NCI-H1105 treated with DMSO at 0.1 percent for 48 hours (cell line): ENCODE data around the gene CUX1.

Source experiments
- DNase-seq: peaks from one replicate; lab custom pipeline; 2025; lab: John Stamatoyannopoulos, UW

Gene CUX1

DNA sequence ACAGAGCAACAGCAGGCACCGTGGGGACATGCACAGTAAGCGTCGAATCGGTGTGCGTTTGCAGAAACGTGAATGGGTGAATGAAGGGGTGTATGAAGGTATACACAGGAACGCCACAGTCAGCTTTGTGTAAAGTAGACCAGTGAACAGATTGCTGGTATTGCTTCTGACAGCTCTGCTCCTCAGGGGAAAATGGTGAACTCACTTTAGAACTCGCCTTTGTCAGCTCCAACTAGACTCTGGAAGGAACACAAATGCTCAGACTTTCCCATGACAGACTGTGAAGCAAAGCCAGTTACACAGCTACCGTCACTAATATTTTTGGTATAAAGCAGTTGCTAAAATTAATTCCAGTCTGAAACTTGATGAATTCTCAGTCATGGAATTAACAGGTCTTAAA, 78.9 kb downstream of the CUX1 start:
- DNase-seq = no peak

DNA sequence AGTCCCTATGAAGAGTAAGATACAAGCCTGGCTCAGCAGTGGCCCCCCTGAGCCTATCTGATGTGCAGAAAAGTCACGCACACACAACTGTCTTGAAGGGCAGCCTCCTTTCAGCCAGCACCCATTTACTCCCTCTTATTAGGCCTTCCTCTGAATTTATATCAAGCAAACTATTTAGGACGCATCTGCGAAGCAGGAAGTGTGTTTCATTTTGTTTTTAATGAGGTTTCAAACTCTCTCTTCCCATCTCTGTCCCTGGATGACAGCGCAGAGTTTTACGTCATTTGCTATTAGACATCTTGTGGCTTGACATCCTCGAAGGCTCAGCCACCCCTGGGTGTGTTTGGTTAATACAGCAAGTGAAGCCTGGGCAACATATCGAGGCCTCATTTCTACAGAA, 79.5 kb downstream of the CUX1 start:
- DNase-seq = no peak

DNA sequence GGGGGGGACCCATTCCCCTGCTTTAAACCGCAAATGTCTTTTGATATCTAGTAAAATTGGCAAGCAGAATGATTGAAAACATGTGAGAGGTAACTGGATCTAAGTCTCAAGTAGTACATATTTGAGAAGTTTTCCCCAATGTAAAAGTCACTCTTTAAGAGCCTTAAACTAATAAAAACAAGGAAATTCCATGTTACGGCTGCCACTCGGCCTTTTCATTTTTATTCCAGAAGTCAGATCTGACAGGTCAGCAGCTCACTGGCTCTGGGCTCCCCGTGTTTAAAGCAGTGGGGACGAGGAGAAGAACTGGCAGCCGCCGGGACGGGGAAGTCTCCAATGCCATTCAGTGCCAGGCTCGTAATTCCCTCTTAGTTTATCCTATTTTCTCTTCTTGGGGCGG, 80.7 kb downstream of the CUX1 start:
- no peak for DNase-seq

DNA sequence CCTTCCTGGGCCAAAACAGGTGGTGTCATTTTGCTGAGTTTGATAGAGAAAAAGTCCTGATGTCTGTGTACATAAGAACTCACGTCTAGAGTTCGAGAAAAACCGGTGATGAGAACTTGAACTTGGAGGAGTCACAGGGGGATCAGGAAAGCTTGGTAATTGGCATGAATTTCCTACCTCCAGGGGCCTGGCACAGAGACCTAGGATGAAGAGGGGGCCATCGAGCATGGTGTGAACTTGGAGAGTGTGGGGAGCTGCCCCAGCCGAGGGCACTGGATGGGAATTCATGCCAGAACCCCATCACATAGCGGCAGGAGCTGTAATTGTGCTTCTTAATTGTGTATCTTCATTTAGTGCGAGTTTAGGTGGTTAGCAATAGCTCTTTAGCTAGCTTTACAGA, 82.2 kb downstream of the CUX1 start:
- DNase-seq = no peak

DNA sequence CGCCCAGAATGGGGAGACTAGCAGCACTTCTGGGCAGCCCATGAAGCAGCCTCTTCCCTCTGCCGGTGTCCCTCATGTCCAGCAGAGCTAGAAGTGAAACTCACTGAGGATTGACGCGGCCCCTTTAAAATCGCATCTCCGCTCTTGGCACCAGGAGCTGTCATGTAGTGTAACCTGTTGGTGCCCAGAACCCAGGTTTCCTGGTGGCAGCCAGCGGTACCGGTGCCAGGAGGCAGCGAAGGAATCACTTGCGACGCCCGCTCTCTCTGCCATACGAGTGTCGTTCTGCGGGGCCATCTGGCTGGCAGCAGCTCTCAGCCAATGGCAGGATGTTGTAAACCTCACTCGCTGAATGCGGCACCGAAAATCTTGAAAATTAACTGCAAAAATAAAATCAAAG, 82.7 kb downstream of the CUX1 start:
- no peak for DNase-seq

DNA sequence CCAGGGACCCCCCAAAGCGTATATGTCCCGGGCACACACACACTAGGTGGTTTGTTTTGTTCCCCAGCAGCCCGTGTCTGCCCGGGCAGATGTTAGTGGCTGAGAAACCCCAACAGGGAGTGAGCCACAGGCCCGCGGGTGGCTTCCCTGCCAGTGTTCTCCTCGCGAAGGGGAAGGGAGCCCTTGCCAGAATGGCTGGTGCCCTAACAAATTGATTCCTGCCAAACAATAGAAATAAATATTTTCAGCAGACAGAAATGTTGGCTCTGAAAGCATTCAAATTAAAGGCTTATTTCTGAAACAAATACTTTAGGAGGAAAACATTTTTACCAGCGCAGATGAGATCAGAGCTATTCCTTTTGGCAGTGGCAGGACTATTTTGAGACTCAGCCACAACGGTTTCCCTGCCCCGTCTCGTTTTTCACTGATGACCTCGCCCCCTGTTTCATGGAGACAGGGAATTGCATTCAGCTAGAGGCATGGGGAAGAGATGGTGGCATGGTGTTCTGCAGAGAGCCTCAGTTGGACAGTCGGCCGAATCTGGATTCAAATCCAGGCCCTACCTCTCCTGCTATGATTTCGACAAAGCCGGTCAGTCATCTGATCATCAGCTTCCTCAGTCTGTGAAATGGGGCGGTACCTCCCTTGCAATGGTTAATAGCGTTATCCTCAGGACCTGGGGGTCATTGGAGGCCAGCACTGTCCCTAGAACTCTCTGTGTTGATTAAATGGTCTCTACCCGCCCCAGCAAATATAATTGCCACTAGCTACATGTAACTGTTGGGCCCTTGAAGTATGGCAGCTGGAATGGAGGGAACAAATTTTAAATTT, 84.5 kb downstream of the CUX1 start:
- no peak for DNase-seq

DNA sequence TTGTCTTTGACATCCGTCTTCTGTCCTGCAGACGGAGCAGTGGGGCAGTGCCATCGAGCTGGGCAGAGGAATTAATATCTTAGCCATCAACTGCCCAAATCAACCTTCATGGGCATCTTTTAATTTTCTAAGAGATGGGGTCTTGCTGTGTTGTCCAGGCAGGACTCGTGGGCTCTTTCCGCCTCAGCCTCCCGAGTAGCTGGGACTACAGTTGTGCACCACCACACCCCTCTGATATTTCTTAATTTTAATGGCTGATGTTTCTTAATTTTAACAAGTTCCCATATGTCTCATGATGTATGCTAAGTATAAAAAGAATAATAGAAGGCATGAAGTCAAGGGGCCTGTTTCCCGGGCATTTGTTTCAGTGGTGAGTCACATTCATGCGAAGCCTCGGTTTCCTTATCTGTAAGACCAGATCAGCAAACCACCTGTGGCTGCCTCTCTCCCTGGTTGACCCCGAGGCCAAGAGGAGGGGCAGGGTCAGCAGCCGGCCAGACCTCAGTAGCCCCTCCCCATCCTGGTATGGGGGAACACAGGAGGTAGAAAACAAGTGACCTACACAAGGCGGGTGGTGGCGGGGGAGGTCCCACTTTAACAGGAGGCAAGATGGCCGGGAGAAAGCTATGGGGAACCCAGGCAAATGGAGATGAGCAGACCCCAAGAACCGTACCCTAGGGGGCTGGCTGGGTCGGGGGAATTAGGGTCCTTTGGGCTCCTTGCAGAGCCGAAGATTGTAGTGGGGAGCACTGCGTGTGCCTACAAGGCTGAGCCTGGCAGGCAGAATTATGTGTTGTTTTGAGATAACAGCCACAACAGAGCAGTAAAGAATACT, 85.5 kb downstream of the CUX1 start:
- DNase-seq = no peak

GRCh38 chr7:101903515-101903868, 86.1 kb downstream of the CUX1 start:
- no peak for DNase-seq

DNA sequence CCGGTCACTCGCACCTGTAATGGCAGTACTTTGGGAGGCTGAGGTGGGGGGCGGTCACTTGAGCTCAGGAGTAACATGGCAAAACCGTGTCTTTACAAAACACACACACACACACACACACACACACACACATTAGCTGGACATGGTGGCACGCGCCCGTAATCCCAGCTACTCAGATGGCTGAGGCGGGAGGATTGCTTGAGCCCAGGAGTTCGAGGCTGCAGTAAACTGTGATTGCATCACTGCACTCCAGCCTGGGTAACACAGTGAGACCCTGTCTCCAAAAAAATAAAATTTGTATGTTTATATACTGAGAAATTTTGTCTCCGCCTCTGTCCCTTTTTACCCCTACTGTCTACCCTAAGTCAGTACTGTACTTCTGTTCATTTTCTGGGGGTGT, 86.6 kb downstream of the CUX1 start:
- DNase-seq = no peak

GRCh38 chr7:101905203-101905865, 87.9 kb downstream of the CUX1 start:
- DNase-seq = no peak

DNA sequence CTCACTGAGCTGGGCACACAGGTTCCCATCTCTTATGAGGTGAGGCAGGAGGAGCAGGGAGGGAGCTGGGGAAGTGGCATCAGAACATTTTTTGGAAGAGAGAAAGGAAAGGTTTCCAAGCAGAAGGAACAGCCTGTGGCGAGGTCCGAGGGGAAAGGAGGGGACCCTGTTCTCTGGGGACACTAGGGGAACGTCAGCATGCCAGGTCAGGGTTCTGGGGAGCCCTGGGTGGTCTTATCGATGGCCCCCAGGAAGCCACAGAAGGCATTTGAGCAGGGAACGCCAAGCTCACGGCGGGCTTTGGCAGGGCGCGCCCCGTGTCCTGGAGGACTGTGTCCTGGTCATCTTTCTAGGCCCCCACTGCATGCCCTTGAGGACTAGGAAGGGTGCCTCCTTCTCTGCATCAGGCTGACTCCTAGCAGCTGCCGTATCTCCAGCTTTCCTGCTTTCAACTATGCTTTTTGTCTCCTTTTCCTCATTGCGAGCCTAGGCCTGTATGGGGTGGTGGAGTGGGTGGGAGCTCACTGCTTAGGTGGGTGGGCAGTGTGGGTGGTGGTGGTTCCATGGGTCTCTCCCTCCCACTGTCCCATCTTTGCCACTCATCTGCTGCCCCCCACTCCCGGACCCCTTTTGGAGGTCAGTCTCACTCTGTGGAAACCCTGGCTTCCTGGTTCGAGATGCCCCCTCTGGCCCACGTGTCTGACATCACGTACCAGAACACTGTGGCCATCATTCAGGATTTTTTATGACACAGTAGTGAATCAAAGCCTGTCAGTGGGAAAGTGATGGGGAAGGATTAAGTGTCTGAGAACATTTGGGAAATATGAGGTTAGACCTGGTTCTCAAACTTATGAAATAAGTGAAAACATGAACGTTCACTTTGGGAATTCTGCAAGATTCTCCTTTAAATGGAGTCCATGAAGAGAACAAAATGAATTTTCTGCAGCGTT, 89.1 kb downstream of the CUX1 start:
- no peak for DNase-seq

DNA sequence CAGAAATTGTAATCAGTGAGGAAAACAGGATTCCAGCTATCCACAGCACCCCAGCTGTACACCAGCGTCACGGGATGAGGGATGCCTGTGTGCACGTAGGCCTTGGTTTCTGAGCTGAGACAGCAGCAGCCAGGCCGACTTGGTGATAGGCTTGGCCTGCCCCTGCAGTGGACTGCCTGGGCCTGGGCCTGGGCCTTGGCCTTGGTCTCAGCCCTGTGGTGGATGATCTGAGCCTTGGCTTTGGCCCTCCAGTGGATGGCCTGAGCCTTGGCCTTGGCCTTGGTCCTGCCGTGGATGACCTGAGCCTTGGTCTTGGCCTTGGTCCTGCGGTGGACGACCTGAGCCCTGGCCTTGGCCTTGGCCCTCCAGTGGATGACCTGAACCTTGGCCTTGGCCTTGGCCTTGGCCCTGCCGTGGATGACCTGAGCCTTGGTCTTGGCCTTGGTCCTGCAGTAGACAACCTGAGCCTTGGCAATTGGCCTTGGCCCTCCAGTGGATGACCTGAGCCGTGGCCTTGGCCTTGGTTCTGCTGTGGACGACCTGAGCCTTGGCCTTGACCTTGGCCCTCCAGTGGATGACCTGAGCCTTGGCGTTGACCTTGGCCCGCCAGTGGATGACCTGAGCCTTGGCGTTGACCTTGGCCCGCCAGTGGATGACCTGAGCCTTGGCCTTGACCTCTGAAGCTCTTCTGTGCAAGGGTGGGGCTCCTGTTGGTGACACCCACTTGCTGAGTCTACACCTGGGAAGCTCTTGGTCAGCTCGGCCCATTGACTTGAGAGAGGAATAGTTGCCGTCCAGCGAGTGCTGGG, 93.8 kb downstream of the CUX1 start:
- no peak for DNase-seq

DNA sequence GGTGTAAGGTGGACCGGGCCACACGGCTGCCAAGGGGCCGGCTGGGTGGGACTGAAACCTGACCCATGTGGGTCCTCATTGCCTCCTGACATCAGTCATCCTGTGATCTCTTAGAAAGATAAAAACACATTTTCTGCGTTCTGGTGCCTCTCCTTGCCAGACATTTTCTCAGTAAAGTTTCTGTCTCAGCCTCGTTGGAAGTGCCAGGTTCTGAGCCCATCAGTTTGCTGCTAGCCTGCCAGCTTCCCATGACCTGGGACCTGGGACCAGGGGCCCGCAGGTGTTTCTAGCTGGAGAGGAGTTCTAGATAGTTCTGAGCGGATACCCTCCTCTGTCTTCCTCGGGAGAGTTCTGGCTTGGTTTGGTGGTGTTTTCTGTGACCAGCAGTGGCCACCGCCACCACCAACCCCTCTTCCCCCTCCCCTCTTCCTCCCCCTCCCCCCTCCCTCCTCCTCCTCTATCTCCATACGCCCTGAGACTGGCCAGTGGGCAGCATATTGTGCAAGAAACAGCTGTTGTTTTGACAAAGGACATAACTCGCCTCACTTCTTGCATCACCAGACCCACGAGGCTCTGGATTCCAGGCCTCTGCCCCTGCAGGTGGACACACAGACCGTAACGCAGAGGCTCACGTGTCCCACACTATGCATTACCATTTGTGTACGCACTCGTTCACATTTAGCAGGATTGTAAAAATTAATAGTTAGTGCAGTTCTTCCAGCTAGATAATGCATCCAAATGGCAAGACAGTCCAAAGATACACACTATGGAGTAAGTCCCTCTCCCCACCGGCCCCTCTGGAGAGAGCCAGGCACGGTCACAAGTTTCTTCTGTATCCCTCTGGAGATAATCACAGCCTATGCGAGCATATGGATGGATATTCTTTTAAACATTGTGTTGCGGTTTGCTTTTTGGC, 94.6 kb downstream of the CUX1 start:
- DNase-seq = no peak

DNA sequence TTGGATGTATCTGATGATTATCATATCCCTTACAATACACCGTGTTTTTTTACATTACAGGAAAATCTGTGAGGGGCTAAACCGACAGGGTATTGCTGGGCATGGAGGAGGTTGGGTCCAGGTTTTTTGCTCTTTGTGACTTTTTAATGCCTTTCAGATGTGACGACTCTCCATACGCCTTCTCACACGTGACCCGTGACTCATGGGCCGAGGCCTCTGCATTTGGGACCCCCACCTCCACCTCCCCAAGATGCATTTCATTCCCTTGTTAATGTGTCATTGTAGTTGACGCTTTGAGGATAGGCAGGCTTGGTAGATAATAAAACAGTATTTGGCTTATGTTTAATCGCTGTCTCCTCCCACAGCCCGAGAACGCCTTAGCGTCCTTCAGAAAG, 95.3 kb downstream of the CUX1 start:
- no peak for DNase-seq

DNA sequence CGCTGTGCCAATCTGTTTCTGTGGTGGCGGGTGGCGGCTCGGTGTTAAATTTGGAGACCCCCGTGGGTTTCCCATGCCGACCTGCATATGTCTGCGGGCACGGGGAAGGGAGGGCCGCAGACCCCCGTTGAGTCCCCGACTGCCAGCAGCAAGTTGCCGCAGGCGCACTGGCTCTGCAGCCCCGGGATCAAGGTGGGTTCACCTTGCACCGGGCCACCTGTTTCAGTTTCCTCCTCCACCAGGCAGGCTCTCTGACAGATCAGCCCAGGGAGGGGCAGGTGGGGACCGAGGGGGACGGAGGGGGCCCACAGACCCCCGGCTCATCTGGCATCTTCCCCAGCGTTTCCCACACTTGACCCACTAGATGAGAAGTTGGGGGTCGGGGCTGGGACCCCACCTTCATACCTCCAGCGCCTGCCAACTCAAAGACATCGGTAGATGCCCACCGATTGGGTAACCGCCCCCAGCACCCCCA, 95.9 kb downstream of the CUX1 start:
- no peak for DNase-seq

- no peak for DNase-seq
These were observed 96.4 kb downstream of the CUX1 start for GRCh38 chr7:101913851-101914250.

DNA sequence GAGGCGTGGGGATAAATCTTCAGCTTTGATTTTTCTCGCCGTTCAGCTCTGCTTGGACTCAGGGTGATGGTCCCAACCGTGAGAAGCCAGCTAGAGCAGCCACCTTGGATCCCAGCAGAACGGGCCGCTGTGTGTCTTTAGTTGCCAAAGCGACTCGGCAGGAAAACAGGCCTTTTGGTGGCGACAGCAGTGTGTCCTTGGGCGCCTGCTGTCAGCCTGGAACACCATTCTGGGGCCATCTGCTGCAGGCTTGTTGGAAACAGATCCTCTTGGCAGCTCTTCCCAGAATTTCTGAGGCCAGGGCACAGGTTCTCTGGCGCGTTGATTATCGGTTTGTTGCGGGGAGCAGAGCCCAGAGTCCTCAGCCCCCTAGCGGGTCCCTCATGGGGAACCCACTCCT, 97.6 kb downstream of the CUX1 start:
- no peak for DNase-seq

DNA sequence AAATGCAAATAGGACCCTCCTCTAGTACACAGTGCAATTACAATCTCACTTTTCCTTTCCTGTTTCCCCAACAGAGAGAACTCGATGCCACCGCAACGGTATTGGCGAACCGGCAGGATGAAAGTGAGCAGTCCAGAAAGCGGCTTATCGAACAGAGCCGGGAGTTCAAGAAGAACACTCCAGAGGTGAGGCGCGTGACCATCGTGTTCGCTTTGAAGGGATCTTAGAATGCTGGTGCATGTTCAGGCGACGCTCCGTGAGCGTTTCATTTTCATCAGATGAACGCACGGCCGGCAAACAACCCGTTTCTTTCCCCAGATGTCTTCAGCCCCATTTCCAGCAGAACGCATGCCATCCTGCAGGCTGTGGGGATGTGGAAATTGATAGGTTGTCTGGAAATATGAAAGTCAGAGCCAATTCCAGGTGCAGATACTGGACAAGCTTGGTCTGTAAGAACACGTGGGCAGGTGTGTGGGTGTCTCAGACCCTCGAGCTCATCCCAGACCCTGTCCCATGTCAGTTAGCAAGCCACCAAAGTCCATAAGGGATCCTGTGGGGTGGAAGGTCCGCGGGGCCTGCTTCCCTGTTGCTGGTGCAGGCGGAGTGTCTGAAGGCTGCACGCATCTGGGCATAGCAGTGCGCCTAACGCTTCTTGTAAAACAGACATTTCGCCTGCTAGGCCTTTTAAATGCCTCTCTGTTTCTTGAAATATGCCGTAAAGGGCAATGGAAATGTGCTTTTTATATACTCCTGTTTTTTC, 98.8 kb downstream of the CUX1 start:
- no peak for DNase-seq

DNA sequence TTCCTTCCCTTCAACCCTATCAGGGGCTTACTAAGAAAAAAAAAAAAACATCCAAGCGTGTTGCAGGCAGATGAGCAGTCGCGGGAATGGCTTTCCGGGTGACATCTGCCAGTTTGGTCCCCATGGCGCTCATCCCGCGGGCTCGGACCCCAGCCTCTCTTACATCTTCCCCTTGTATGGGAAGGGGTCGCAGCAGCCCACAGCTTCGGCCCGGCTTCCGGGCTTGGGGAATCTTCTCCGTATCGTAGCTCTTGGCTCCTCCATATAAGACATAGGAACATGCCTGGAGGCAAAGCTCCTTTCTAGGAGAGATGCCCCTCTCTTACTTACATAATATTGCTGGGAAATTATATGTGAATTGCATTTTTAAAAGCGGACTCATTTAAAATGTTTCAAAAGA, 99.5 kb downstream of the CUX1 start:
- no peak for DNase-seq
